GM12891 (cell line): ENCODE results near the gene CD68.
A peak's percentile ranks its signal among the peaks of the same experiment; 100 is the strongest.

Experiments
- DNase-seq: peaks from one replicate; pipeline ENCODE4 v3.0.0; 2011; ENCODE audit warnings: low spot score; ENCODE audit not compliant: insufficient read length
- FAIRE-seq: peaks from 2 replicates; lab custom pipeline; 2011; peaks lifted over from hg19 to GRCh38; lab: Jason Lieb, UNC
- PAX5 ChIP-seq: IDR thresholded peaks from 2 replicates; pipeline ENCODE4 v1.6.1; 2011; ENCODE audit warnings: low read length, moderate library complexity, mild to moderate bottlenecking; ENCODE audit not compliant: insufficient read depth, severe bottlenecking
- POLR2A ChIP-seq: IDR thresholded peaks from 2 replicates; pipeline ENCODE4 v1.6.1; 2011; ENCODE audit warnings: low read depth, low read length, control low read depth
- POLR2AphosphoS5 ChIP-seq: IDR thresholded peaks from 2 replicates; pipeline ENCODE4 v1.6.1; 2011; ENCODE audit warnings: low read depth, low read length, control low read depth
- POU2F2 ChIP-seq: IDR thresholded peaks from 2 replicates; pipeline ENCODE4 v1.6.1; 2011; ENCODE audit warnings: low read depth, mild to moderate bottlenecking, control low read depth, low read length, moderate library complexity
- SPI1 ChIP-seq: IDR thresholded peaks from 2 replicates; pipeline ENCODE4 v1.6.1; 2011; ENCODE audit warnings: low read depth, low read length, control low read depth
- TAF1 ChIP-seq: IDR thresholded peaks from 2 replicates; pipeline ENCODE4 v1.6.1; 2011; ENCODE audit warnings: low read depth, low read length, control low read depth

Gene CD68

GRCh38 chr17:7627250-7628121 lies 48.0 kb downstream of the CD68 start, which contains the start of gene SAT2:
TSS of gene SAT2 (minus strand) at chr17:7627821. CDS start at chr17:7627635, 186 bp downstream.
- peak; percentile 98 for FAIRE-seq
- DNase-seq, result peak; percentile 97
- TF ChIP-seq POLR2A, result peak; percentile 49; the same call in 1 of the 2 replicates
- TF ChIP-seq SPI1, result no peak

- DNase-seq (no peak), FAIRE-seq (no peak)
- TF ChIP-seq TAF1, result no peak
- TF ChIP-seq SPI1, result no peak
- no peak for TF ChIP-seq POU2F2
- no peak for TF ChIP-seq PAX5
- no peak for TF ChIP-seq POLR2A
- no peak for TF ChIP-seq POLR2AphosphoS5
Measured at GRCh38 chr17:7629939-7630571, 50.6 kb downstream of the CD68 start, which contains the start of gene SHBG. TSS of gene SHBG (plus strand) at chr17:7630135. CDS start at chr17:7630173, 38 bp downstream.
